HG02588 (cell line): Measurements from ENCODE around the gene YBX3.
A peak's percentile ranks its signal among the peaks of the same experiment; 100 is the strongest.
"Not testable (repeated sequence)": the region's sequence is repeated elsewhere in the genome, so short reads cannot be mapped to it uniquely, and the experiment has no call there.

ENCODE experiments used
- ATAC-seq: cut with Tn5 transposase; IDR thresholded peaks from one replicate; pipeline ENCODE4 v1.9.1; 2021; ENCODE audit warnings: mild to moderate bottlenecking, moderate library complexity; ENCODE audit not compliant: unreplicated experiment

YBX3 gene

DNA sequence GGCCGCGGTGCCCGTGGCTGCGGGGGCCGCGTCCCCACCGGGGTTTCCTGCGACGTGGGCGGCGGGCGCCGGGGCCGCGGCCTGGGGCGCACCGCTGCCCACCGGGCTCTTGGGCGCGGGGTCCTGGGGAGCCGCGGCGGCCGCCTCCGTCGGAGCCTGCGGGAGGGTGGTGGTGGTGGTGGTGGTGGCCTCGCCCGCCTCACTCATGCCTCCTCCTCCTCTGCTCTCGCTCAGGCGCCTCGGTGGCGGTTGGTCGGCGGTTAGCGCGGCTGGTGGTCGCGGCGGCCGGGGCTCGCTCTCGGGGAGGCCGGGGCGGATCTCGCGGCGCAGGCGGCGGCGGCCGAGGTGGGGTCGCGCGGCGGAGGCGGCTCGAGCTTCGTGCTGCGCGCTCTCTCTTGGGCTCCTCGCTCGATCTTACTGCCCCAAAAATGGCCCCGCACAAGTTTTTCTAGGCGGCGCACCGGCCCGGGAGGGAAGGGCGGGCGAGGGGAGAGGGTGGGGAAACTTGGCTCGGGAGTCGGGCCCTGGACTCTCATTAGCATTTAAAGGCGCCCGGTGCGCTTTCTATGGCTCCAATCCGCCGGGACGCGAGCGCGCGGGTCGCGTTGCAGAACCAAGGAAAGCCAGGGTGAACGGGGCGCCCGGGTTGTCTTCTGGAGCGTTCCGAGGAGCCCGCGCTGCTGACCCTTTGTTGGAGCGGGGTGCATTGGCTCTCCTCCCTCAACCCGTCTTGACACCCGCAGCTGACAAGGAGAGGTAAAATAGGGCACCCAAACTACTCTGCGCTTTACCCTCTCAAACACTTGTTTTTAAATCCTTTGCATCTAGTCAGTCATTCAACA, at the start of gene YBX3:
Gene YBX3, minus strand, starts transcription at position 419 of the 842 bp plus-strand sequence. Its CDS starts 212 bp downstream, at position 207.
- peak; percentile 64 for ATAC-seq

DNA sequence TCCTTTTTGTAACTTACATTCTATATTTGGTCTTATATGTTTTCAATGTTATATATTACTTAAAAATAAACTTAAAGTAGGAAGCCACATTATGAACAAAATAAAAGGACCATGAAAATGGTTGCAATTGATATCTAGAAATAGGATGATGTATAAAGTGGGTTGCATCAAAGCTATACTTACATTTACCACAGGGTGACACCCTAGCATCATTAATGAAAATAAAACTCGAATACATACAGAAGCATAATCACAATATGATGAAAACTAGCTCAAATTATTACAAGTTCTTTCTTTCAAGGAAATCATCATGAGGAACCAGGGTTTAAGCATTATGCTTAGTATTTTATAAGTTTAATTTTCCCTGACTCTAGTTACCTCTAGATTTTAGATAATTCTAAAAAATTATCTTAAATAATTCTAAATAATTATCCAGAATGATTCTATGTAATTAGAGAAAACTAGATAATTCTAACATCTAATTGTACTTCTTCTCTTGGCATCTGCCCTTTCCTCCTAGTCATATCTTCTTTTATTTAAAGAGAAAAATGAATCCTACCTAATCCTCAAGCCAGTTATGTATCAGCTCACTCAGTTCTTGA, 48.1 kb upstream of the YBX3 start:
- ATAC-seq, result no peak

DNA sequence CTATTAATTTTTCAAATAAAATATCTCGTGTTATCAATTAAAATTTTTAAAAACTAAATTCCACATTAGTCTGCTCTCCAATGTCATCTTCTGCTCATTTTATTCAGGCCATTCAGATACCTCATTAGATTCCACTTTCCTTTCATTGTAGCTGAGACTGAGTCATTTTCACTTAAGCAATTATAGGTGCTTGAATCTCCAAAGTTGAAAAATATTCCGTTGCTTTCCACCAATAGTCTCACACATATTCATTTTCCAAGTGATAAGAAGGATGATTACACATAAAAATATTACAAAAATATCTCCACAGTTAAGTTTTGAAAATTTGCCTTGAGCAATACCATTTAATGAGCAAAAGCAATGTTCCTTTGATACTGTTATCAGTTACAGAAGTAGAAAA, 36.5 kb upstream of the YBX3 start:
- ATAC-seq, result no peak

DNA sequence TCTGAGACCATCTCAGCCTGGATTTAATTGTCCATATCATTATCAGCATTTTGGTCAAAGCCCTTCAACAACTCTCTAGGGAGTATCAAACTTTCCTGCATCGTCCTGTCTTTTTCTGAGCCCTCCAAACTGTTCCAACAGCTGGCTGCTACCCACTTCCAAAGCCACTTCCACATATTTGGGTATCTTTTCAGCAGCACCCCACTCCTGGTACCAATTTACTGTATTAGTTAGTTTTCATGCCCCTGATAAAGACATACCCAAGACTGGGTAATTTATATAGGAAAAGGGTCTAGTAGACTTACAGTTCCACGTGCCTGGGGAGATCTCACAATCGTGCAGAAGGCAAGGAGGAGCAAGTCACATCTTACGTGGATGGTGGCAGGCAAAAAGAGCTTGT, 33.1 kb upstream of the YBX3 start:
- ATAC-seq, result no peak

DNA sequence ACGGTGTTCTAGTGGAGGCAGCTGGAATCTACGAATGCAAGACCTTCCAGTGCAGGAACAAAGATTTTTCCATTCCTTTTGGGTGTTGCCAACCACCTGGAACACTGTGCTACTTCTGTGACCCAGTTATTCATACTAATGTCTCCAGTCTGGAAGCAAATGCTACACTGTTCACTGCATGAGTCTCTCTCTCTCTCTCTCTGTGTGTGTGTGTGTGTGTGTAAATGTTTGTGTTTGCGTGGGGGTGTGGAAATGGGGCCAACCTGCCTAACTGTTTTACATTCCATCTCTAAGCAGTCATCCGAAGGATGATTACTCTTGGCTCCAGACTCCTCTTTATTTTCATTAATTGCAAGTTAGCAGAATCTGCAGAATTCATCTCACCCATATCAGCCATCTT, 29.9 kb upstream of the YBX3 start:
- ATAC-seq, result no peak

DNA sequence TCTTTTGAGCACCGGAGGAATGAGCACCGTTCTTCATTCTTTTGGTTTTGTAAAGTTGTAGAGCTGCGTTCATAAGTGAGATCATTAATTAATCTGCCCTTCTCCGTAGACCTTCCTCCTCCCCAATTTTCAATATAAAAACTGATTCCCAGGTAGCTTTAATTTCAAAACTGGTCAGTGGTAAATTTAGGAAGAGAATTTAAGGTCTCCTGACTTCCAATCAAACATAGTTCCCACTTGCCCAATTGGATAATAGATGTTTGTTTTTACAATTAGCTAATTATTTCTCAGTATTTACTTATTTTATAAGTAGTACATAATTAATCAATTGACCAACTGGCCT, 27.2 kb upstream of the YBX3 start:
- ATAC-seq, result no peak

DNA sequence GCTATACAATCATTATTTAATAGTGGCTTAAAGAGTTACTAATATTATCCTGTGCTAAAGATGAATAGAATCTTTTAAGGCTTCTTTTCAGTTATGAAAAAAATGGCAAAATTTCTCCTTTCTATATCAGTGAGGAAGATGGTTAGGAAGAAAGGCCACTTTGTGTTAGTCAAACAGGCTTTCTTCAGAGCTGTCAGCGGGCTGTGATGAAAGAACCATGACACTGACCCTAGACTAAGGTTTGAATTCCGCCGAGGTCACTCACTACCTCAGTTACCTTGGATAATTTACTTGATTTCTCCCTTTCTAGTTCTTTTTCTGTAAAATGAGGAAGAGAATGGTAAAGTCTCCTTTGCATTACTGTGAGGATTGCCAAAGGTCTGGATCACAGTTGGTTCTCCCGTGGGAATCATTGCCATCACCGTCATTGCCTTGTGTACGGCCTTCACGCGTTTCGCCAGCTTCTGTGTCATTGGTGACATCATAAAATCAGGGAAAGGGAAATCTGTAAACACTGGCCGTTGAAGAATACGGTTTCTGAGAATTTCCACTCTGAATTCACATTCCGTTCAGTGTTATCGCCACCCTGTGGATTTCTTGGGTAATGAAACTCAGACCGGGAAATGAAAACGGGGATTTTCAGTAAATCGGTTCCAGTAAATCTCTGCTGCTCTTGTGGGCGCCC, 26.7 kb upstream of the YBX3 start:
- peak; percentile 96 for ATAC-seq

DNA sequence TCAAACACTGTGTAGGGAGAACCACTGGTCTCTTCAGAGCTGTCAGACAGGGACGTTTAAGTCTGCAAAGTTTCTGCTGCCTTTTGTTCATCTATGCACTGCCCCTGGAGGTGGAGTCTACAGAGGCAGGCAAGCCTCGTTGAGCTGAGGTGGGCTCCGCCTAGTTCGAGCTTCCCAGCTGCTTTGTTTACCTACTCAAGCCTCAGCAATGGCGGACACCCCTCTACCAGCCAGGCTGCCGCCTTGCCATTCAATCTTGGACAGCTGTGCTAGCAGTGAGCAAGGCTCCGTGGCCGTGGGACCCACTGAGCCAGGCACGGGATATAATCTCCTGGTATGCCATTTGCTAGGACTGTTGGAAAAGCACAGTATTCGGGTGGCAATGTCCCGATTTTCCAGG, 24.6 kb upstream of the YBX3 start:
- no peak for ATAC-seq

DNA sequence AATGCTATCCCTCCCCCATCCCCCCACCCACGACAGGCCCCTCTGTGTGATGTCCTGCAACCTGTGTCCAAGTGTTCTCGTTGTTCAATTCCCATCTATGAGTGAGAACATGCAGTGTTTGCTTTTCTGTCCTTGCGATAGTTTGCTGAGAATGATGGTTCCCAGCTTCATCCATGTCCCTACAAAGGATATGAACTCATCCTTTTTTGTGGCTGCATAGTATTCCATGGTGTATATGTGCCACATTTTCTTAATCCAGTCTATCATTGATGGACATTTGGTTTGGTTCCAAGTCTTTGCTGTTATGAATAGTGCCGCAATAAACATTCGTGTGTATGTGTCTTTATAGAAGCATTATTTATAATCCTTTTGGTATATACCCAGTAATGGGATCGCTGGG, 20.3 kb upstream of the YBX3 start:
- not testable (repeated sequence) for ATAC-seq

DNA sequence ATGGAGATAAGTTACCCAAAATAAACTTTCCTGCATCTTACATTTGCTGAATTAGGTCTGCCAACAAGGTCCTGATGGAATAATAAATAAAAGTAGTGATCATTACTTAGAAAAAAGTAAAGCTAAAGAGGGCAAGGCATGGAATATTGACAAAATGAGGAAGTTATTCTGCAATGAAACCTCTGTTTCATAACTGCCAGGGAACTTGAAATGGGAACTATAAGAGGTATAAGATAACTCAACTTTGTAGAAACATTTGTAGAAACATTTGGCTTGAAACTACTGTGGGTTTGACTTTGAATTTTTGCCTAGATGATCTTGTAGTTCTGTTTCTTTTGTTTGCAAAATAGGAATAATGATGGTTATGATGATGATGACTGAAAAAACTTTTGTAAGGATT, 18.7 kb upstream of the YBX3 start:
- no peak for ATAC-seq

DNA sequence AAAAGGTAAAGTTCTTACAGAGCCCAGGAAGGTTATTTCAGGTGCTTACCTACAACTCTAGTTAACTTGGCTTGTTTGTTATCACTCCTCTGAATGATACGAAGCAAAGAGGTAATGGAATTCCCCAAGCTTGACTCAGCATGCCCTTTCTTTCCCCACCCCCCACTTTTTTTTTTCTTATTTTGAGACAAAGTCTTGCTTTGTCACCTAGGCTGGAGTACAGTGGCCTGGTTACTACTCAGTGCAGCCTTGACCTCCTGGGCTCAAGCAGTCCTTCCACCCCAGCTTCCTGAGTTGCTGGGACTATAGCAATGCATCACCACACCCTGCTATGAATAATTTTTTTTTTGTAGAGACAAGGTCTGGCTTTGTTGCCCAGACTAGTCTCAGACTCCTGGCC, 17.1 kb upstream of the YBX3 start:
- no peak for ATAC-seq

DNA sequence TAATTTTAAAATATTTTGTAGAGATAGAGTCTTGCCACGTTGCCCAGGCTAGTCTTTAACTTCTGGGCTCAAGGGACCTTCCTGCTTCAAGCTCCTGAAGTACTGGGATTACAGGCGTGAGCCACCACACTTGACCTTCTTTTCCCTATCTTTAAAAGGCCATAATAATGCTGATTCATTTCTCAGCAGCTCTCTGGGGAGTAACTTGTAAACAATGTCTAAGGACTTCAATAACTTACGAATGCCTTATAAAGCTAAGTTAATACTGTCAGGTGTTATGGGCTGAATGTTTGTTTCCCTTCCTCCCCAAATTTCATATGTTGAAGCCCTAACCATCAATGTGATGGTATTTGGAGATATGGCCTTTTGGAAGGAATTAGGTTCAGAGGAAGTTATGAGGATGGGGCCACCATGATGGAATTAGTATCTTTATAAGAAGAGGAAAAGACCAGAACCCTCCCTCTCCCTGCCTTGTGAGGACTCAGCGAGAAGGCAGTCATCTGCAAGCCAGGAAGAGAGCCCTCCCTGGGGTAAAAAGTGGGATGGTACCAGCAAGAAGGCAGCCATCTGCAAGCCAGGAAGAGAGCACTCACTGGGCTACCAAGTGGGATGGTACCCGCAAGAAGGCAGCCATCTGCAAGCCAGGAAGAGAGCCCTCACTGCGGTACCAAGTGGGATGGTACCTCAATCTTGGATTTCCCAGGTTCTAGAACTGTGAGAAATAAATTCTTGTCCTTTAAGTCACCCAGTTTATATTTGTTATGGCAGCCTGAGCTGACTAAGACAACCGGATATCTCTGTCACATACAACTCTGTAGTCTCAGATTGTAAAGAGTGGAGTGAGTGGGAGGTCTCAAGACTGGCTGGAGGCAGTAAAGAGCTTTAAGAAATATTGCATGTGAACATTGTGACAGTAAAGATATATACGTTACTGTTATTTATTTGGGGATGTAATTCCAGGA, 16.3 kb upstream of the YBX3 start:
- ATAC-seq, result no peak

DNA sequence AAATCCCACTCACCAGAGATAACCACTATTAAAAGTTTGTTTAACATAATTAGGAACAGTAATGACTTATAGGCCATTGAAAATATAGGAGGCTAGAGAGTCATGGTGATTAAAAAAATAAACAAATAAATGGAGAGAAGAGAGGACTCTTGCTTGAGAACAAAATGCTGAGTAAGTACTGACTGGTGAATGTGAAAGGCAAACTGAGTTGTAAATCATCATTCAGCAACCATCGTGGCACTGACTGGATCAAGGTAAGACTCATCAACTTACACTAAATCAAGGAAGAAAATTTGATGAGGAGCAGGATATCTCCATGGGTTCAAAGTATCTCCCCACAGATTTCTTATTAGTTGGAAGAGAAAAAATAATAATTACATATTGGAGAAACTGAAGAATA, 14.1 kb upstream of the YBX3 start:
- no peak for ATAC-seq

DNA sequence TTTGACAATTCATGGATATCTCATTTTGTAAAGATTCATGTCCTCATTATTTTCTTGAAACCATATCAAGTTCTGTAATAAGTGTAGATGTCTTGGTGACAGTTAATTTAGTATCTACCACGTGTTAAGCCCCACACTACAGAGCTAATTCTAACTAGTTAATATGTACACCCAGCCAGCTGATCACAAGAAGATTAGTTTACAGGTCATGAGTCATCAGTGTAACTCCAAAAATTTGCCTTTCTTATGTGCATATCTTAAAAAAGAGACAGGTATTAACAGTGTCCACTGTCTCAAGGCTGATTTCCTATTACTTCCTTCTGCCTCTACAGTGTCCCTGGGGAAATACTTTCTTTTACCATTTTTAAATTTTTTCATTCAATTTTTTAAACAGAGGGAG, 13.3 kb upstream of the YBX3 start:
- ATAC-seq, result no peak

DNA sequence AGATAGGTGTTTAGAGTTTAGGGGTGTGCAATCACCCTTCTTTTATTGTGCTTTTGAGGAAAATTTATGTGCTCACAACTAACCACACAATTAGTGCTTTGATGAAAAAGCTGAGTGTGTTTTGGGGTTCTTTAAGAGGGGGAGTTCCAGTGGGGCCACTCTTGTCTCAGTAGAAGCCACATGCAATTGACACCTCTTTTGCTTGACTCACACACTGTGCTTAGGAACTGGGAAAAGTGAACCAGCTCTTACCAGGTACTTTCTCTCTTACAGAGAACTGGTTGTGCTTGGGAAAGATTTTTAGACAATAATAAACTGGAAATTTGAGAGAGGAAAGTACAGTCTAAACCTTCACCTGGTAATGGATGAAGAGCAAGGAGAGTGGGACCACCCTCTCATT, 12.3 kb upstream of the YBX3 start:
- ATAC-seq, result no peak

DNA sequence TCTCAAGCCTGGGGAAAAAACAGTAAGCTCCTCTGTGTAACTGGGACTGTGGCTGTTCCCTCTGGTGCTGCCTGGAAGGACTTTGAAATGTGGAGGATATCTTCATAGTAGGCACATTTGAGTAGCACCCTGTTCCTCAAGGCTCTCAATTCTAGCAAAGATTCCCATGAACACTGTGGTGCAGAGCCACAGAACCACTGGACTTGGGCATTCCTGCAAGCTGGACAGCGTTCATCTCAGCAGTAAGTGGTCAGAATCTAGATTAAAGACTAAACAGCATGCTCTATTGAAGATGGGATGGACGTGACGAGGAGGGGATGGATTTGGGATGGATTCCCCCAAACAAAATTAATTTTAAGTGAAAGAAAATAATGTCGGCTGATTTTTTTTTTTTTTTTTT, 9.4 kb upstream of the YBX3 start:
- no peak for ATAC-seq

DNA sequence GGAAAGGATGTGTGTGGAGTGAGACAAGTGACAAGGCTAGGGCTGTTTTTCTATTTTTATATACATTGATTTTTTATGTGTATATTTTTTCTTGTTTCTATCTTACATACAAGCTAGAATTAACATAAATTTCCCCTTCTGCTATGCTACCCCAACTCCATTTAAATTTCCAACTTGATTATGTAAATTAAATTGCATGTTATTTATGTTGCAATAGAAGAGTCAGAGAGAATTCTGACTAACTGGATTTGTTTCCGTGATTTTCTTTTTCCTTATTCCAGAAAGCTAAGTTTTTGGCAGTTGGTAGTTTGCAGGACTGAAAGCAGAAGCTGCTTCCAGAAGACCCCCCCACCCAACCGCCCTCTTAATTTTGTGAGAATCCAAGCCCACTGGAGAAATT, 8.9 kb upstream of the YBX3 start:
- ATAC-seq, result no peak

DNA sequence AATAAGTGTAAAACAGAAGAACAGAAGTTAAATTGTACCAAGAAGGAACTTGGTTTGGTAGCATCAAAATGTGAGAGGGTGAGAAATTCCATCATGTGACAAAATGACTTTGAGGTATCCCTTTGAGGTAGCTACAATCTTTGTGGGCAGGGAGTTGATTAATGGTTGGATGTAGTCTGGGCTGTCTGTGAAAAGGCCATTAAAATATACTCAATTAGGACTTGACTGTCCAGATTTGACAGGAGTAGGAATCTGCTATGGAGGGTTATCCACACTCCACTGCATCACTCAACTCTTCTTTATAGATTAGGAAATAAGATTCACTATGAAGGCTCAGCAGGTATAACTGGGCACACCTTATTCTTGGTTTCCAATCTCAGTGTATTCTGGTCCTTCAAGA, 7.4 kb upstream of the YBX3 start:
- ATAC-seq, result no peak

DNA sequence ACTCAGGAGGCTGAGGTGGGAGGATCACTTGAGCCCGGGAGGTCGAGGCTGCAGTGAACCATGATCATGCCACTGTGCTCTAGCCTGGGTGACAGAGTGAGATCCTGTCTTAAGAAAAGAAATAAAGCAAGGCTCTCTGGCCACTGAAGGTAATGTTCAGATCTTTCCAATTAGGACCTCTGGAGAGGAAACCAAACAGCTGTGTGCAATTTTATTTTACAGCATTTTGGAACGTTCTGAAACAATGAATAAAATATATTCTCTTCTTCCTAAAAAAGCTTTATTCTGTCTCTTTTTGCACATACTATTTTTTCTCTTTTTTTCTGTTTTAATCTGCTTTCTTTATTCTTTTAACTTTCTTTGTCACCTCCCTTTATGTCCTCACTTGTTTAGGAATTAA, 5.0 kb upstream of the YBX3 start:
- no peak for ATAC-seq

DNA sequence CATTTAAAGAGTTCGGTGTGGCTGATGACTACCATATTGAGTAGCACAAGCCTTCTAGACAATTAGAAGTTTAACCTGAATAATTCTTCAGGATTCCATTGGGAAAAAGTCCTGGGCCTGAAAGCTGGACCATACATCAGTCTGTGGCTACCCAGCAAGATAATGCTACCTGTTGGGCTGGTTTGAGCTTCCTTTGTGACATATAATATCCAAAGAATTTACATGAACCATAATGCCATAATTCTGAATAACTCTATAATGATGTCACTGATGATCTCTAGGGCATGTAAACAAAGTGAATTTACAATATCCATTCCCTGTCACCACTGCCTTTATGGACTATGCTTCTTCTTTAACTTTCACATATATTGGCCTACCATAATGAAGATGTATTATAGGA, 3.8 kb upstream of the YBX3 start:
- ATAC-seq, result no peak

DNA sequence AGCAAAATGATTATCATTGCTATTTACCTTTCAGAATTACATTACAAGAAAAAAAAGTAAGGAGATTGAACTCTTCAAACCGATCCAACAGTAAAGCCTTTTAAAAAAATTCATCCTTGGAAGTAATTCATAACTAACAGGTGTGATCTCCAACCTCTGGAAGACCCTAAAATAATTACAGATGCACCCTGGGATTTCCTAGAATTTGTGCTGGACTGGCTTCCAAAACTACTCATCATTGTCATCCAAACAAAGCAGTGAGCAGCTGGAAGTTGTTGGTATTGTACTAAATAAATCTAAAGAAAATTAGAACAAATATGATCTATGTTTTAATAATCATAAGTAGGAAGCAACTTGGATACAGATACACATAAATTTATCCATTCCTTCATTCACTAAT, 1.9 kb upstream of the YBX3 start:
- ATAC-seq, result no peak
